ENCODE measurements around the gene CPTP. TPM values are rescaled to one million over a fixed set of nuclear protein-coding genes. Genes with fewer than 3 reads are reported as not detected.

CPTP gene
- total and polyA plus RNA-seq, 2 of the 13 experiments (the other 11 are each of a cell fraction or from before 2014, with no cell fraction given), result 5.5 to 9.3 TPM

DNA sequence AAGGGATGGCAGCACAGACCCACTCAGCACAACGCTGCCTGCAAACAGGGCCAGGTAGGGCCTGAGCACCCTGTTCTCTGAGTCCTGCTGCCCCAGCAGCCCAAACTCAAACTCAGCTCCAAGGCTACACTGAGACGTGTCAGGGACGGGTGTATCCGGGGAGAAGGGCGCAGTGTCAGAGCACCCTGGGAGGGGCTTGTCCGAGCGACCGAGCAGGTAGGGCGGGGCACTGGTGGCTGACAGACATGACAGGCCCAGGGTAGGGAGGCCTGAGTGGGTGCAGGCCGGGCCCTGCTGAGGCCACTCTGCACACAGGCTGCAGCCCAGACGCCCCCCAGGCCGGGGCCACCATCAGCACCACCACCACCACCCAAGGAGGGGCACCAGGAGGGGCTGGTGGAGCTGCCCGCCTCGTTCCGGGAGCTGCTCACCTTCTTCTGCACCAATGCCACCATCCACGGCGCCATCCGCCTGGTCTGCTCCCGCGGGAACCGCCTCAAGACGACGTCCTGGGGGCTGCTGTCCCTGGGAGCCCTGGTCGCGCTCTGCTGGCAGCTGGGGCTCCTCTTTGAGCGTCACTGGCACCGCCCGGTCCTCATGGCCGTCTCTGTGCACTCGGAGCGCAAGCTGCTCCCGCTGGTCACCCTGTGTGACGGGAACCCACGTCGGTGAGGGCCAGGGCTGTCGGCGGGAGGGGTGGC, 38.8 kb upstream of the CPTP start:
- intact Hi-C loops (cut with micrococcal nuclease; ENCODE audit: unreplicated experiment) (no loop called here), in situ Hi-C loops (cut with HindIII; ENCODE audit: extremely low pct_ligation_motif_present, low pct_unique_long_range_greater_than_20kb) (no loop called here)
- WGBS (ENCODE audit: low lambda C conversion rate), result 22% methylated on average over 9 of the region's 37 CpGs
- H2AFZ ChIP-seq (ENCODE audit: low read length), result no peak overlapping the region
- ATAC-seq (no peak), DNase-seq (ENCODE audit: low spot score) (no peak), FAIRE-seq (no peak)
- H3K36me3 ChIP-seq (replicated peaks in 1 of 2; ENCODE audit: control insufficient read depth in 1 of 2, insufficient read depth in 2 of 2, low read length in 2 of 2), result no peaks in the 10 kb centered on the region
- peaks cover 0 to 2% of the 10 kb centered on the region in 2 experiments; a peak in 1 of 5 replicates for H3K27me3 ChIP-seq (ENCODE audit: control insufficient read depth in 1 of 2, insufficient read depth in 2 of 2, low read length in 2 of 2)
- H3K27ac ChIP-seq (ENCODE audit: extremely low read length, insufficient read depth, low read length), result no peak overlapping the region
- no TSS peak for BruUV-seq (replicated peaks)
- no peaks in the 10 kb centered on the region for H4K20me1 ChIP-seq (ENCODE audit: insufficient read depth, low read length)
- peak overlapping the region in 1 of 3 experiments; percentile 54; a peak in 1 of 6 replicates for H3K4me3 ChIP-seq (replicated peaks in 1 of 3; ENCODE audit: insufficient read depth in 1 of 3, low read depth in 2 of 3, low read length in 3 of 3)
- H3K4me1 ChIP-seq (ENCODE audit: insufficient read depth, low read length), result peaks cover 52% of the 10 kb centered on the region
- H3K79me2 ChIP-seq (ENCODE audit: insufficient read depth, low read length), result no peaks in the 10 kb centered on the region
- CTCF ChIA-PET (ENCODE audit: low intra/inter-chr PET ratio, low total read pairs), result no interaction called here
- no peaks in the 10 kb centered on the region for H3K9me3 ChIP-seq (ENCODE audit: low read length)
- H3K9ac ChIP-seq (ENCODE audit: insufficient read depth, low read depth, low read length), result no peak overlapping the region
- H3K4me2 ChIP-seq (ENCODE audit: low read depth, low read length), result peak overlapping the region; percentile 58
- POLR2A ChIA-PET, result no interaction called here
- TF ChIP-seq, protein P1, sequence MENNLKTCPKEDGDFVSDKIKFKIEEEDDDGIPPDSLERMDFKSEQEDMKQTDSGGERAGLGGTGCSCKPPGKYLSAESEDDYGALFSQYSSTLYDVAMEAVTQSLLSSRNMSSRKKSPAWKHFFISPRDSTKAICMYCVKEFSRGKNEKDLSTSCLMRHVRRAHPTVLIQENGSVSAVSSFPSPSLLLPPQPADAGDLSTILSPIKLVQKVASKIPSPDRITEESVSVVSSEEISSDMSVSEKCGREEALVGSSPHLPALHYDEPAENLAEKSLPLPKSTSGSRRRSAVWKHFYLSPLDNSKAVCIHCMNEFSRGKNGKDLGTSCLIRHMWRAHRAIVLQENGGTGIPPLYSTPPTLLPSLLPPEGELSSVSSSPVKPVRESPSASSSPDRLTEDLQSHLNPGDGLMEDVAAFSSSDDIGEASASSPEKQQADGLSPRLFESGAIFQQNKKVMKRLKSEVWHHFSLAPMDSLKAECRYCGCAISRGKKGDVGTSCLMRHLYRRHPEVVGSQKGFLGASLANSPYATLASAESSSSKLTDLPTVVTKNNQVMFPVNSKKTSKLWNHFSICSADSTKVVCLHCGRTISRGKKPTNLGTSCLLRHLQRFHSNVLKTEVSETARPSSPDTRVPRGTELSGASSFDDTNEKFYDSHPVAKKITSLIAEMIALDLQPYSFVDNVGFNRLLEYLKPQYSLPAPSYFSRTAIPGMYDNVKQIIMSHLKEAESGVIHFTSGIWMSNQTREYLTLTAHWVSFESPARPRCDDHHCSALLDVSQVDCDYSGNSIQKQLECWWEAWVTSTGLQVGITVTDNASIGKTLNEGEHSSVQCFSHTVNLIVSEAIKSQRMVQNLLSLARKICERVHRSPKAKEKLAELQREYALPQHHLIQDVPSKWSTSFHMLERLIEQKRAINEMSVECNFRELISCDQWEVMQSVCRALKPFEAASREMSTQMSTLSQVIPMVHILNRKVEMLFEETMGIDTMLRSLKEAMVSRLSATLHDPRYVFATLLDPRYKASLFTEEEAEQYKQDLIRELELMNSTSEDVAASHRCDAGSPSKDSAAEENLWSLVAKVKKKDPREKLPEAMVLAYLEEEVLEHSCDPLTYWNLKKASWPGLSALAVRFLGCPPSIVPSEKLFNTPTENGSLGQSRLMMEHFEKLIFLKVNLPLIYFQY (CRISPR knock-in tag; IDR thresholded peaks at IDR 0.05; ENCODE audit: borderline replicate concordance), result no peak
- TF ChIP-seq SAP130 (CRISPR knock-in tag; IDR thresholded peaks at IDR 0.05; ENCODE audit: low read depth), result 0 out of 2 replicates have a peak, but pooled peaks have one; percentile 1
- TF ChIP-seq, protein P2, sequence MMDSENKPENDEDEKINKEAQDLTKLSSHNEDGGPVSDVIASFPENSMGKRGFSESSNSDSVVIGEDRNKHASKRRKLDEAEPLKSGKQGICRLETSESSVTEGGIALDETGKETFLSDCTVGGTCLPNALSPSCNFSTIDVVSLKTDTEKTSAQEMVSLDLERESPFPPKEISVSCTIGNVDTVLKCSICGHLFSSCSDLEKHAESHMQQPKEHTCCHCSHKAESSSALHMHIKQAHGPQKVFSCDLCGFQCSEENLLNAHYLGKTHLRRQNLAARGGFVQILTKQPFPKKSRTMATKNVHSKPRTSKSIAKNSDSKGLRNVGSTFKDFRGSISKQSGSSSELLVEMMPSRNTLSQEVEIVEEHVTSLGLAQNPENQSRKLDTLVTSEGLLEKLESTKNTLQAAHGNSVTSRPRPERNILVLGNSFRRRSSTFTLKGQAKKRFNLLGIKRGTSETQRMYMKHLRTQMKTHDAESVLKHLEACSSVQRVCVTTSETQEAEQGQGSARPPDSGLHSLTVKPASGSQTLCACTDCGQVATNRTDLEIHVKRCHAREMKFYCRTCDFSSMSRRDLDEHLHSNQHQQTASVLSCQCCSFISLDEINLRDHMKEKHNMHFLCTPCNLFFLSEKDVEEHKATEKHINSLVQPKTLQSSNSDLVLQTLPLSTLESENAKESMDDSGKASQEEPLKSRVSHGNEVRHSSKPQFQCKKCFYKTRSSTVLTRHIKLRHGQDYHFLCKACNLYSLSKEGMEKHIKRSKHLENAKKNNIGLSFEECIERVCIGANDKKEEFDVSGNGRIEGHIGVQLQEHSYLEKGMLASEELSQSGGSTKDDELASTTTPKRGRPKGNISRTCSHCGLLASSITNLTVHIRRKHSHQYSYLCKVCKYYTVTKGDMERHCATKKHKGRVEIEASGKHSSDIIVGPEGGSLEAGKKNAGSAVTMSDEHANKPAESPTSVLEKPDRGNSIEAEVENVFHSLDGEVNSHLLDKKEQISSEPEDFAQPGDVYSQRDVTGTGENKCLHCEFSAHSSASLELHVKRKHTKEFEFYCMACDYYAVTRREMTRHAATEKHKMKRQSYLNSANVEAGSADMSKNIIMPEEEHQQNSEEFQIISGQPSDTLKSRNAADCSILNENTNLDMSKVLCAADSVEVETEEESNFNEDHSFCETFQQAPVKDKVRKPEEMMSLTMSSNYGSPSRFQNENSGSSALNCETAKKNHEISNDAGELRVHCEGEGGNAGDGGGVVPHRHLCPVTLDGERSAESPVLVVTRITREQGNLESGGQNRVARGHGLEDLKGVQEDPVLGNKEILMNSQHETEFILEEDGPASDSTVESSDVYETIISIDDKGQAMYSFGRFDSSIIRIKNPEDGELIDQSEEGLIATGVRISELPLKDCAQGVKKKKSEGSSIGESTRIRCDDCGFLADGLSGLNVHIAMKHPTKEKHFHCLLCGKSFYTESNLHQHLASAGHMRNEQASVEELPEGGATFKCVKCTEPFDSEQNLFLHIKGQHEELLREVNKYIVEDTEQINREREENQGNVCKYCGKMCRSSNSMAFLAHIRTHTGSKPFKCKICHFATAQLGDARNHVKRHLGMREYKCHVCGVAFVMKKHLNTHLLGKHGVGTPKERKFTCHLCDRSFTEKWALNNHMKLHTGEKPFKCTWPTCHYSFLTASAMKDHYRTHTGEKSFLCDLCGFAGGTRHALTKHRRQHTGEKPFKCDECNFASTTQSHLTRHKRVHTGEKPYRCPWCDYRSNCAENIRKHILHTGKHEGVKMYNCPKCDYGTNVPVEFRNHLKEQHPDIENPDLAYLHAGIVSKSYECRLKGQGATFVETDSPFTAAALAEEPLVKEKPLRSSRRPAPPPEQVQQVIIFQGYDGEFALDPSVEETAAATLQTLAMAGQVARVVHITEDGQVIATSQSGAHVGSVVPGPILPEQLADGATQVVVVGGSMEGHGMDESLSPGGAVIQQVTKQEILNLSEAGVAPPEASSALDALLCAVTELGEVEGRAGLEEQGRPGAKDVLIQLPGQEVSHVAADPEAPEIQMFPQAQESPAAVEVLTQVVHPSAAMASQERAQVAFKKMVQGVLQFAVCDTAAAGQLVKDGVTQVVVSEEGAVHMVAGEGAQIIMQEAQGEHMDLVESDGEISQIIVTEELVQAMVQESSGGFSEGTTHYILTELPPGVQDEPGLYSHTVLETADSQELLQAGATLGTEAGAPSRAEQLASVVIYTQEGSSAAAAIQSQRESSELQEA (CRISPR knock-in tag; IDR thresholded peaks at IDR 0.05; ENCODE audit: not compliant biosample characterization), result no peak
- no peak for TF ChIP-seq KDM3A (CRISPR knock-in tag; IDR thresholded peaks at IDR 0.05; ENCODE audit: low read depth)
- TF ChIP-seq SMAD9 (CRISPR knock-in tag; IDR thresholded peaks at IDR 0.05), result no peak
- 0 out of 2 replicates have a peak, but pooled peaks have one; percentile 6 for TF ChIP-seq ZNF788 (CRISPR knock-in tag; IDR thresholded peaks at IDR 0.05; ENCODE audit: borderline replicate concordance)
- TF ChIP-seq, protein P3, sequence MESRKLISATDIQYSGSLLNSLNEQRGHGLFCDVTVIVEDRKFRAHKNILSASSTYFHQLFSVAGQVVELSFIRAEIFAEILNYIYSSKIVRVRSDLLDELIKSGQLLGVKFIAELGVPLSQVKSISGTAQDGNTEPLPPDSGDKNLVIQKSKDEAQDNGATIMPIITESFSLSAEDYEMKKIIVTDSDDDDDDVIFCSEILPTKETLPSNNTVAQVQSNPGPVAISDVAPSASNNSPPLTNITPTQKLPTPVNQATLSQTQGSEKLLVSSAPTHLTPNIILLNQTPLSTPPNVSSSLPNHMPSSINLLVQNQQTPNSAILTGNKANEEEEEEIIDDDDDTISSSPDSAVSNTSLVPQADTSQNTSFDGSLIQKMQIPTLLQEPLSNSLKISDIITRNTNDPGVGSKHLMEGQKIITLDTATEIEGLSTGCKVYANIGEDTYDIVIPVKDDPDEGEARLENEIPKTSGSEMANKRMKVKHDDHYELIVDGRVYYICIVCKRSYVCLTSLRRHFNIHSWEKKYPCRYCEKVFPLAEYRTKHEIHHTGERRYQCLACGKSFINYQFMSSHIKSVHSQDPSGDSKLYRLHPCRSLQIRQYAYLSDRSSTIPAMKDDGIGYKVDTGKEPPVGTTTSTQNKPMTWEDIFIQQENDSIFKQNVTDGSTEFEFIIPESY (CRISPR knock-in tag; IDR thresholded peaks at IDR 0.05), result peak; percentile 77; the same call in 1 of the 2 replicates
- TF ChIP-seq PHF8 (CRISPR knock-in tag; IDR thresholded peaks at IDR 0.05), result 0 out of 2 replicates have a peak, but pooled peaks have one; percentile 11
- no peak for TF ChIP-seq FOSL1 (CRISPR knock-in tag; IDR thresholded peaks at IDR 0.05; ENCODE audit: borderline replicate concordance)
